ENCODE measurements around the gene MYO18B.

- TF ChIP-seq YY1 (IDR thresholded peaks at IDR 0.05; ENCODE audit: low read depth) (no peak), NFIC (IDR thresholded peaks at IDR 0.05) (no peak), EP300 (IDR thresholded peaks at IDR 0.05; ENCODE audit: borderline replicate concordance) (no peak), CEBPB (IDR thresholded peaks at IDR 0.05) (no peak), FOXM1 (IDR thresholded peaks at IDR 0.05; ENCODE audit: borderline replicate concordance, low read depth) (no peak), CREB1 (IDR thresholded peaks at IDR 0.05; ENCODE audit: low read depth) (no peak), TAF1 (IDR thresholded peaks at IDR 0.05; ENCODE audit: low read depth) (no peak), RAD21 (IDR thresholded peaks at IDR 0.05; ENCODE audit: low read depth) (no peak), TCF12 (IDR thresholded peaks at IDR 0.05; ENCODE audit: low read depth) (no peak), TEAD4 (IDR thresholded peaks at IDR 0.05) (no peak), EGR1 (IDR thresholded peaks at IDR 0.05) (no peak), USF1 (IDR thresholded peaks at IDR 0.05) (no peak)
- TF ChIP-seq, protein P1, sequence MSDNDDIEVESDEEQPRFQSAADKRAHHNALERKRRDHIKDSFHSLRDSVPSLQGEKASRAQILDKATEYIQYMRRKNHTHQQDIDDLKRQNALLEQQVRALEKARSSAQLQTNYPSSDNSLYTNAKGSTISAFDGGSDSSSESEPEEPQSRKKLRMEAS (IDR thresholded peaks at IDR 0.05), result no peak
- TF ChIP-seq, protein P2, sequence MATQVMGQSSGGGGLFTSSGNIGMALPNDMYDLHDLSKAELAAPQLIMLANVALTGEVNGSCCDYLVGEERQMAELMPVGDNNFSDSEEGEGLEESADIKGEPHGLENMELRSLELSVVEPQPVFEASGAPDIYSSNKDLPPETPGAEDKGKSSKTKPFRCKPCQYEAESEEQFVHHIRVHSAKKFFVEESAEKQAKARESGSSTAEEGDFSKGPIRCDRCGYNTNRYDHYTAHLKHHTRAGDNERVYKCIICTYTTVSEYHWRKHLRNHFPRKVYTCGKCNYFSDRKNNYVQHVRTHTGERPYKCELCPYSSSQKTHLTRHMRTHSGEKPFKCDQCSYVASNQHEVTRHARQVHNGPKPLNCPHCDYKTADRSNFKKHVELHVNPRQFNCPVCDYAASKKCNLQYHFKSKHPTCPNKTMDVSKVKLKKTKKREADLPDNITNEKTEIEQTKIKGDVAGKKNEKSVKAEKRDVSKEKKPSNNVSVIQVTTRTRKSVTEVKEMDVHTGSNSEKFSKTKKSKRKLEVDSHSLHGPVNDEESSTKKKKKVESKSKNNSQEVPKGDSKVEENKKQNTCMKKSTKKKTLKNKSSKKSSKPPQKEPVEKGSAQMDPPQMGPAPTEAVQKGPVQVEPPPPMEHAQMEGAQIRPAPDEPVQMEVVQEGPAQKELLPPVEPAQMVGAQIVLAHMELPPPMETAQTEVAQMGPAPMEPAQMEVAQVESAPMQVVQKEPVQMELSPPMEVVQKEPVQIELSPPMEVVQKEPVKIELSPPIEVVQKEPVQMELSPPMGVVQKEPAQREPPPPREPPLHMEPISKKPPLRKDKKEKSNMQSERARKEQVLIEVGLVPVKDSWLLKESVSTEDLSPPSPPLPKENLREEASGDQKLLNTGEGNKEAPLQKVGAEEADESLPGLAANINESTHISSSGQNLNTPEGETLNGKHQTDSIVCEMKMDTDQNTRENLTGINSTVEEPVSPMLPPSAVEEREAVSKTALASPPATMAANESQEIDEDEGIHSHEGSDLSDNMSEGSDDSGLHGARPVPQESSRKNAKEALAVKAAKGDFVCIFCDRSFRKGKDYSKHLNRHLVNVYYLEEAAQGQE (IDR thresholded peaks at IDR 0.05; ENCODE audit: low read depth), result no peak
Observed at GRCh38 chr22:25837288-25837900, 95.4 kb downstream of the MYO18B start.
